Sciatic nerve (tissue), 2 donors: ENCODE measurements around the gene ARHGAP25. TPM values are rescaled to one million over a fixed set of nuclear protein-coding genes. Genes with fewer than 3 reads are reported as not detected.

ENCODE experiments used
- ATAC-seq: fragments of 200-7000 bp; cut with Tn5 transposase; one replicate; pipeline ENCODE4 v1.9.1; 2020; ENCODE audit warnings: mild to moderate bottlenecking, moderate library complexity
- DNase-seq: peaks from one replicate; pipeline ENCODE4 v3.0.0-alpha.2; 2020; ENCODE audit warnings: low spot score
- intact Hi-C: fragments of 100-400 bp; cut with DNase I; formaldehyde crosslinking; loops from one replicate; pipeline ENCODE4 v1.14.2; 2022
- total RNA-seq: library from RNA; stranded (reverse); fragmentation: NEBNext Ultra II Directional; extraction: Animal tissue kit (Norgen Biotek cat#: 25700); gene quantifications from one replicate; pipeline ENCODE4 v1.2.1, GENCODE V29; 2021
- donor health status: DM: no; HTN: no; CAD: no.
- donor health status: DM: no; HTN: no; CAD: no.

The ARHGAP25 gene
- 21.6 TPM for total RNA-seq

GRCh38 chr2:68734688-68735525 lies at the start of gene ARHGAP25:
TSS of gene ARHGAP25 (plus strand) at chr2:68734811. CDS start at chr2:68735200, 389 bp downstream.
- intact Hi-C loops = no loop called here
- ATAC-seq (peak; percentile 66), DNase-seq (no peak)

GRCh38 chr2:68686178-68686577 lies 48.4 kb upstream of the ARHGAP25 start:
- no peak for DNase-seq
- no peak for ATAC-seq
- intact Hi-C loops = no loop called here

- intact Hi-C loops = no loop called here
- no peak for DNase-seq
- no peak for ATAC-seq
Measured at GRCh38 chr2:68687018-68687417, 47.6 kb upstream of the ARHGAP25 start.

- DNase-seq (no peak), ATAC-seq (no peak)
- intact Hi-C loops = no loop called here
Measured at GRCh38 chr2:68689553-68690537, 44.8 kb upstream of the ARHGAP25 start.

- DNase-seq (no peak), ATAC-seq (no peak)
- intact Hi-C loops = no loop called here
Measured at GRCh38 chr2:68690851-68691250, 43.8 kb upstream of the ARHGAP25 start.

- ATAC-seq = no peak
- no peak for DNase-seq
- intact Hi-C loops = no loop called here
Measured at GRCh38 chr2:68692511-68692910, 42.1 kb upstream of the ARHGAP25 start.

- DNase-seq (no peak), ATAC-seq (no peak)
- intact Hi-C loops = no loop called here
Measured at GRCh38 chr2:68693951-68694350, 40.7 kb upstream of the ARHGAP25 start.

- no peak for DNase-seq
- intact Hi-C loops = no loop called here
- no peak for ATAC-seq
Measured at GRCh38 chr2:68695971-68696370, 38.6 kb upstream of the ARHGAP25 start.

GRCh38 chr2:68696554-68696953 lies 38.1 kb upstream of the ARHGAP25 start:
- ATAC-seq (no peak), DNase-seq (no peak)
- intact Hi-C loops = no loop called here

GRCh38 chr2:68698567-68699377 lies 35.8 kb upstream of the ARHGAP25 start:
- ATAC-seq (no peak), DNase-seq (no peak)
- intact Hi-C loops = no loop called here

GRCh38 chr2:68700560-68700959 lies 34.1 kb upstream of the ARHGAP25 start:
- no peak for ATAC-seq
- DNase-seq = no peak
- intact Hi-C loops = no loop called here

GRCh38 chr2:68706637-68707036 lies 28.0 kb upstream of the ARHGAP25 start:
- DNase-seq (no peak), ATAC-seq (no peak)
- intact Hi-C loops = no loop called here

- ATAC-seq = no peak
- intact Hi-C loops = no loop called here
- no peak for DNase-seq
Measured at GRCh38 chr2:68708629-68709028, 26.0 kb upstream of the ARHGAP25 start.

- ATAC-seq = peak; percentile 74
- no peak for DNase-seq
- intact Hi-C loops = no loop called here
Measured at GRCh38 chr2:68709421-68709911, 25.1 kb upstream of the ARHGAP25 start.

GRCh38 chr2:68710336-68710735 lies 24.3 kb upstream of the ARHGAP25 start:
- intact Hi-C loops = no loop called here
- DNase-seq (no peak), ATAC-seq (no peak)

GRCh38 chr2:68710756-68711155 lies 23.9 kb upstream of the ARHGAP25 start:
- intact Hi-C loops = no loop called here
- DNase-seq (no peak), ATAC-seq (no peak)

GRCh38 chr2:68714866-68715265 lies 19.7 kb upstream of the ARHGAP25 start:
- no peak for DNase-seq
- peak; percentile 89 for ATAC-seq
- intact Hi-C loops = no loop called here

- peak; percentile 67 for DNase-seq
- intact Hi-C loops = no loop called here
- ATAC-seq = peak; percentile 67
Measured at GRCh38 chr2:68715353-68716041, 19.1 kb upstream of the ARHGAP25 start.
